ENCODE results near the gene HPCAL1.

HPCAL1 gene

GRCh38 chr2:10304458-10305253, 2.0 kb downstream of the HPCAL1 start:
- no peak for DNase-seq

DNA sequence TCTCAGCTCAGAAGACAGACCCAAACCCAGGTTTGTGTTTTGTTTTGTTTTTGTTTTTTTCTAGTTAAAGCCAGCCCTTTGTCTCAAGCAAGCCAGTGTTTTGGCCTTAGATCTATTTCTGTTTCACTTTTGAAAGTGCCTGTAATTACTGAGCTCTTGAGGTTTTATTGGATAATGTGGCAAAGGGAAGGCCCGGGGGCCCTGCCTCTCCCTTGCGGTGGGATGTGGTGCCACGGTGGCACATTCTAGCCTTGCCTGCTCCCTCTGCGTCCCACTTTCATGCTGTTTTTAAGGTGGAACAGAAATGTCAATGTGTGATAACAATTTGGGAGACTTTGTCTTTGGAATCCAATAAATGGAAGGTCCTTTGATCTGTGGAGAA, 2.5 kb downstream of the HPCAL1 start:
- DNase-seq, result peak; percentile 62

DNA sequence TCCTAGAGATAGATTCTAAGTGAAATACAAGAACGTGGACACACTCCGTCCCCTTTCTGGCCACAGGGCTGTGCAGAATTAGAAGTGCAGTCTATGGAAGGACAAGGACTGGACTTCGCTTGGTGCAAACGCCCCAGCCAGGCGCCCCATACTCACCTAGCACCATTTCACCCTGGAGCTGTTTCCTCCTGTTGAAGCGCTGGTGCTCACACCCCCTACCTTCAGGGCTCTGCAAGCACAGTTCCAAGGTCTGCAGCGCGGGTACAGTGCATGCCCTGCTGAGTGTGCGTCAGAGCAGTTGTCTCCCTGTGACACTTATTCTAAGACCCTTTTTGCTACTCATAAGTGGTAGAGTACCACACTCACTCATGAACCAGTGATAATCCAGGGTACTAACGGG, 3.0 kb downstream of the HPCAL1 start:
- peak; percentile 21 for DNase-seq

DNA sequence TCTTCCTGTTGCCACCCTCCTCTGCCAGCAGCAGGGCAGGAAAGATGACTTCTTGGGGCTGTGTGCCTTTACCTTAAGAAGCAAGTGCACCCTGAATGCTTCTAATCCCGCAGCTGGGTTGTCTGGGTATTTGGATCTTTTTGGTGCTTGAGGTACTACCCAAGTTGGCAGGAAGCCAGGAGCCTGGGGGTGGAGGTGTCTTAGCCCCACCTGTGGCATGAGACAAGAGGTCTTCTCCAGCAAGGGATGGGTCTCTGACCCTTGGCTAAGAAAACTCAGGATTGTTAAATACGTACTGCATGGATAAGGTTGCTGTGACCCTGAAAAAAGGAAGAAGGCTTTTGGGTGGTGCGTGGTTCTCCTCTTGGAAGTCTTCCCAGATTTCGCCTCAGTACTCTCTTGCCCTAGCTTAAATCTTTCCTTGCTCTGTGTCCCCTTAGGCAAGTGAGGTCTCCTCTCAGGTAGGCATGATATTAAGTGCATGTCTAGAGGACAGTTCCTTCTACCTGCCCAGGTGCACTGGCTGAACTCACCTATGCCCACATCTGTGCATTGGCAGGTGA, 4.3 kb downstream of the HPCAL1 start:
- no peak for DNase-seq

DNA sequence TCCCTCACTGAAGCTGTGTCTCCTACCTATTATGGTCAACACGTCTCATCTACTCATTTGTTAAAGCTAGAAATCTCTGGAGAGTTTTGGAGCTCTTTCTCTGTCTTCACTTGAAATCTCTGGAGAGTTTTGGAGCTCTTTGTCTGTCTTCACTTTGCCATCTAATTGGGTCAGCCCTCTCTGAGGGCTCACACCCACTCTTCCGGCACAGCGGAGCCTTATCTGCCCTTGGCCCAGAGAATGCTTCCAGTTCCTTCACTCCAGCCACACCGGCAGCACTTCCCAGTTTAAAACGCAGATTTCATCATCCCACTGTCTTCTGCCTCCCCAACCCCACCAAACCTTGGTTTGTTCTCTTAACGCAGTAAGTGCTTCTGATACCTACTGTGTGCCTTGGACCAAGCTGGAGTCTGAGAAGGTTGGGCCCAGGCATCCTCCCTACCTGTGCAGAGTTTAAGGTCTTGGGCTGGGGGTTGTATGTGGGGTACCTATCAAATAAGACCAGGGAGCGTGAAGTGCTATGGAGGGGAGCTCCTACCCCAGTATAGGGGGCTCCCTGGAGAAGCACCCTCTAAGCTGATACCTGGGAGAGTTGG, 5.0 kb downstream of the HPCAL1 start:
- DNase-seq, result no peak

DNA sequence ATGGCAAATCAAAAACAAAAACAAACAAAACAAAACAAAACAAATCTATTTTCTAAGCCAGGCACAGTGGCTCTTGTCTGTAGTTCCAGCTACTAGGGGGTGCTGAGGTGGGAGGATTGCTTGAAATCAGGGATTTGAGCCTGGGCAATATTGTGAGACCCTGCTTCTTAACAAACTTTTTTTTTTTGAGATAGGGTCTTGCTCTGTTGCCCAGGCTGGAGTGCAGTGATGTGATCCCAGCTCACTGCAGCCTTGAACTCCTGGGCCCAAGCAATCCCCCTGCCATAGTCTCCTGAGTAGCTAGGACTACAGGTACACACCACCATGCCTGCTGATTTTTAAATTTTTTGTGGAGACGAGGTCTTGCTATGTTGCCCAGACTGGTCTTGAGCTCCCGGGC, 6.2 kb downstream of the HPCAL1 start:
- DNase-seq, result no peak

DNA sequence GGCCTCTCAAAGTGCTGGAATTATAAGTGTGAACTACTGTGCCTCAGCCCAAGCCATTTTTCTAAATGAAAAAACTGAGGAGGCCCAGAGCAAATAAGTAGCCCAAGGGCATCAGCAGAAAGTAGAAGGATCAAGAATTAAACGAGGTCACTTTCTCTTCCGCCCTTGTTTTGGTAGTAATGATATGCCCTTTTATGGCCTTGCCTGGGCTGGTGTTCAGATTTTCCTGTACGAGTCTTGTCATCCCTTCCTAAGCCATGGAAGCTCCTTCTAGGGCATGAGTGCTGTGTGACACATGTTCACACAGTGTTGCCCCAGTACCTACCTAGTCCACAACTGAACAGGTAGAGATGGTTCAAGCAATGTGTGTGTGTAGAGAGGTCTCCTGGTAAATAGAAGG, 6.6 kb downstream of the HPCAL1 start:
- DNase-seq, result no peak

DNA sequence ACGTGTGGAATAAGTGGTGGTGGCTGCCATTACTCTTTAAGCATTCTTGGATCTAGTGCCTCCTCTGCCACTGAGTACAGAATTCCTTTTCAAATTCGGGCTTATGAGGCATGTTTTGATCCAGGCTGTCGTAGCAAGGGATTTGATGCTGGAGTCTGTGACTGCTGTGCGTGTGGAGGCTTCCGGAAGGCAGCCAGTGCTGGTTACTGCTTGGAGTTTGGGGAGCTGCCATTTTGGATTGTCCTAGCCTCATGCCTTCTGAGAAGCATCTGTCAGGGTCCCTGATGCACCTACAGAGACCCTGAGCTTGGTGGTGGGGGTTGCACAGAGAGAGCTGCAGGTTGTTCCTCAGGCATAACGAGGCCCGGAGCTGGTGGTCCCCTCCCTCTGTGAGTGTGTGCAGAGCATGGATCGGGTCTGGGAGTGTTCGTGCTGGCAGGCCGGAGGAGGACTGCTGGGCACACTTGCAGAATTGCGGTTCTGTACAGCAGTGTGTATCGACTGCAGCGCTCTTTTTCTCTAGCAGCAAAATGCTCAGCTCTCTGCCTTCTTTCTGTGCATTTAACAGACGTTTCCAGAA, 7.7 kb downstream of the HPCAL1 start:
- no peak for DNase-seq

DNA sequence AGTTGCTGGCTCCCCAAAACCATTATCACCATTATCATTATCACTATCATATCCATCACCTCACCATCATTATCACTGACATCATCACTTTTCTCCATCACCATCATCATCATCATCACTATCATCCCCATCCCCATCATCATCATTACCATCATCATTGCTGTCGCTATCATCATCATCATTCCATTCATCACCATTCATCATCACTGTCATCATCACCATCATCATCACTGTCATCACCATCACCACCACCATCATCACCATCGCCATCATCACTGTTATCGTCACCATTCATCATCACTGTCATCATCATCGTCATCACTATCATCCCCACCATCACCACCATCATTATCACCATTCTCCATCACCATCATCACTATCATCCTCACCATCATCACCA, 9.0 kb downstream of the HPCAL1 start:
- DNase-seq, result no peak

DNA sequence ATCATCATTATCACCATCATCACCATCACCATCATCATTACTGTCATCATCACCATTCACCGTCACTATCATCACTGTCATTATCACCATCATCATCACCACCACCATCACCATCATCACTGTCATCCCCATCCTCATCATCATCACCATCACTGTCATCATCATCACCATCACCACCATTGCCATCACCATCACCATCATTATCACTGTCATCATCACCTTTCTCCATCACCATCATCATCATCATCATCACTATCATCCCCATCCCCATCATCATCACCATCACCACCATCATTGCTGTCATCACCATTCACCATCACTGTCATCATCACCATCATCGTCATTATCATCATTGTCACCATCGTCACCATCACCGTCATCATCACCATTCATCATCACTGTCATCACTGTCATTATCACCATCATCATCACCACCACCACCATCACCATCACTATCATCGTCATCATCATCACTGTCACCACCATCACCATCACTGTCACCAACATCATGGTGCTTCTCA, 9.8 kb downstream of the HPCAL1 start:
- DNase-seq, result no peak

GRCh38 chr2:10316336-10316735, 13.6 kb downstream of the HPCAL1 start:
- DNase-seq, result no peak

GRCh38 chr2:10316860-10317259, 14.2 kb downstream of the HPCAL1 start:
- no peak for DNase-seq

DNA sequence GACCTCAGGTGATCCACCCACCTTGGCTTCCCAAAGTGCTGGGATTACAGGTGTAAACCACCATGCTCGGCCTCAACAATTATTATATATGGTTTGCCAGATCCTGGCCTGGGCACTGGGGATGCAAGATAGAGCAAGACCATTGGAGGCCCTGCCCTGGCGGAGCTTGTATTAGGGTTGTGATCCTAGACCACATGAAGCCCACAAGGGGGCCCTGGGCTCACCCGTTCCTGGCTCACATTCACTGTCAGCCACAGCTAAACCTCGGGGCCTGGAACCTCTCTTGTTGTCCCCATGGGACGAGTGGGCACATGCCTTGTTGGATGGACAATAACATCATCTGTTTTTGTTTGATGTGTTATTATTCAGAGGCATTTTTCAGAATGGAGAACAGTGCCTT, 14.9 kb downstream of the HPCAL1 start:
- no peak for DNase-seq

GRCh38 chr2:10318345-10318744, 15.6 kb downstream of the HPCAL1 start:
- DNase-seq, result no peak

GRCh38 chr2:10319892-10320574, 17.3 kb downstream of the HPCAL1 start:
- DNase-seq, result no peak

DNA sequence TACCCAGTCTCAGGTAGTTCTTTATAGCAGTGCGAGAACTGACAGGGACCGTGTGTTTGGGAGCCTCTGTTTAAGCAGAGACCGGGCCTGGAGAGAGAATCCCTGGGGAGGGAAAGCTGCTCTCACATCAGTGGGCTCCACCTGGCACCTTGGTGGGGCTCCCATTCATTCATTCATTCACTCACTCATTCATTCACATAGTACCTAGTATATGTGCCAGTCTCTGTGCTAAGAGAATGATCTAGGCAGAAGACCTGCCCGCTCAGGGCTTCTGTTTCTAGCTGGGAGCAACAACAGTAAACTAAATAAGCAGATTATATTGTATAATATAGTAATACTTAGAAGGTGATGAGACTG, 17.8 kb downstream of the HPCAL1 start:
- no peak for DNase-seq

GRCh38 chr2:10320933-10321332, 18.2 kb downstream of the HPCAL1 start:
- DNase-seq, result no peak

- no peak for DNase-seq
Measured at GRCh38 chr2:10321622-10322021, 18.9 kb downstream of the HPCAL1 start.

DNA sequence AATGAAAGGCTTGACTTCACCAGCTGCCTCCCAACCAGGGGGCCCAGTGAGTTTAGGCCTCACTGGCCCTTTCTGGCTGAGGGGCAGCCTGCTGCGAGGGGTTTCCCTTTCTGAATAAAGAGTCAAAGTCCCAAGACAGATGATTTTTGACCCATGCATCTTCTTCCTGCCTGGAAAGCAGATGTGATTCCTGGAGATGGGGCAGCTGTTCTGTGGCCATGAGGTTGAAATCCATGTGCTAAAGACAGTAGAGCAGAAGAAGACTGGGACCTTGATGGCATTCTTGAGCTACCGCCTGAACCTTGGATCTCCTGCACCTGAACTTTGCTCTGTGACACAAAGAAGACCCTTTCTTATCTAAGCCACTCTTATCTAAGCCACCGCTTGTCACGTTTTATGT, 19.8 kb downstream of the HPCAL1 start:
- no peak for DNase-seq

GRCh38 chr2:10322973-10323372, 20.3 kb downstream of the HPCAL1 start:
- DNase-seq, result no peak

DNA sequence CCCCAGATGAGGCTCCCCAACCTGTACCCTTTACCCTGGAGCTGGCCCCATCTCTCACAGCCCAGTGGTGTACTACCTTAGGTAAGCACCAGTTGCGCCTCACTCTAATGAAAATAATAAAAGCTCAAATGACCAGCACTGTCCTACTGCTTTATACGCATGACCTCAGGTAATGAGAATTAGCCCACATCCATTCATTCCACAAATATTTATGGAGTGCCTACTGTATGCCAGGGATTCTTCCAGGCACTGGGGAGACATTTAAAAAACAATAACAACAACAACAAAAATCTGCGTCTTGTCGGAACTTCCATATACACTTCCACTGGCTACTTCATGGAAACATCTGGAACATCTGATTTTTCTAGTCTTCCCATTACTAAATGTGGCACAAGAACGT, 20.8 kb downstream of the HPCAL1 start:
- no peak for DNase-seq

DNA sequence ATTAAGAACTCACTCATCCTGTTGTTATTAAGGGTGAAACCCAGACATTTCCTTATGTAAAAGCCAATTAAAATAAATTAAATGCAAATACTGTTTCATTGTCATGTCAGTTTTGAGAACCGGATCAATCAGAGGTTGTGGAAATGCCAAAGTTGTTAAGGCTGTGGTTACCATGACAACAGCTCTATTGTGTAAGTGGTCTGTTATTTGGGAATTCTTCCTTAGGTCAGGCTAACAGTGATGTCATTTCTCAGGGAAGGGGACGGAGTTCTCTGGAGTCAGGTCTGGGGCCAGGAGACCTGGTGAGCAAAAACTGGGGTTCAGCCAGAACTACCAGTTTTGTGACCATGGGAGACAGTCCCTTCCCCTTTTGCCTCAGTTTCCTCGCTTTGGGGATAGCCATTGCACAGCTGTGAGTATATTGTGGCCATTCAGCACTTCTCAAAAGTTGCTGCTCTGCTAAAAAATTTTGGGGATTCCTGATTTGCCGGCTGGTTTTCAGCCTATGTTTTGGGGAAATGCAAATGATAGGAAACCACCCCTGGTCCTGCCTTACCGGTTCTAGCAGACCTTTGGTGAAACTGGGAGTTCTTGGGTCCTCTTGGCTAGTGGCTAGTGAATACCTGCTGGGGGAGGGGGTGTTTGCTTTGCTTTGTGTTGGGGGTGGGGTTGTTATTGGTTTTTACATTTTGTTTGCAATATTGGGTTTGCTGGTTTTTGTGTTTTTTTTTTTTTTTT, 21.6 kb downstream of the HPCAL1 start:
- DNase-seq, result no peak
